Mucosa of descending colon (tissue), 3 donors: Measurements from ENCODE around the gene MINK1. TPM values are rescaled to one million over a fixed set of nuclear protein-coding genes. Genes with fewer than 3 reads are reported as not detected.

Experiments
- ATAC-seq: fragments of 200-7000 bp; cut with Tn5 transposase; one replicate; pipeline ENCODE4 v1.9.1; 2020; ENCODE audit warnings: mild to moderate bottlenecking, moderate library complexity
- DNase-seq, 3 donors: peaks; one replicate each; pipeline ENCODE4 v3.0.0-alpha.2; 2020
- H3K36me3 ChIP-seq: fragments of 200-600 bp; one replicate; pipeline ENCODE4 v1.8.0; 2021; ENCODE audit warnings: low read depth, mild to moderate bottlenecking
- H3K4me1 ChIP-seq: fragments of 200-600 bp; one replicate; pipeline ENCODE4 v1.8.0; 2021; ENCODE audit warnings: low read depth, mild to moderate bottlenecking
- H3K4me3 ChIP-seq: fragments of 200-600 bp; one replicate; pipeline ENCODE4 v1.8.0; 2021; ENCODE audit warnings: mild to moderate bottlenecking
- H3K9me3 ChIP-seq: fragments of 200-600 bp; one replicate; pipeline ENCODE4 v1.8.0; 2021; ENCODE audit warnings: mild to moderate bottlenecking
- intact Hi-C, 2 donors: fragments of 100-400 bp; cut with DNase I in 1 of 2; cut with micrococcal nuclease in 1 of 2; formaldehyde crosslinking; loops; one replicate each; pipeline versions ENCODE4 v1.11.0 to v1.11.1; 2022; cut with DNase I, micrococcal nuclease
- total RNA-seq, 3 donors: library from RNA; stranded (reverse); fragmentation: NEBNext Ultra II Directional in 2 of 3; extraction: Animal tissue kit (Norgen Biotek cat#: 25700) in 2 of 3; gene quantifications; one replicate each; pipeline versions ENCODE4 v1.2.1 to v1.2.4, GENCODE V29; 2021 to 2023
- TF ChIP-seq, protein P1 (sequence below): fragments of 200-600 bp; IDR thresholded peaks from one replicate; pipeline ENCODE4 v1.8.0; 2022; ENCODE audit warnings: antibody characterized with exemption, mild to moderate bottlenecking
- donor health status: DM: no; HTN: no; CAD: no; lungs with moderate emphysema.
- donor health status: DM: no; HTN: no; CAD: no.
- donor health status: DM: no; HTN: yes; CAD: no.

The MINK1 gene
- total RNA-seq, 3 donors from 2014 or later: 140 to 227 (median 170) TPM

GRCh38 chr17:4788159-4788806, 44.9 kb upstream of the MINK1 start:
- peaks cover 36% of the 10 kb centered on the region for H3K4me1 ChIP-seq
- no peak overlapping the region for H3K4me3 ChIP-seq

GRCh38 chr17:4788807-4789700, 44.1 kb upstream of the MINK1 start, which contains the start of gene GLTPD2:
GLTPD2 (plus strand) TSS chr17:4788964; CDS start chr17:4789012, 48 bp downstream.
- intact Hi-C loops: loop anchor here (5.0 to 10.0 kb wide), 3 partner anchors 64 to 98 kb away; no protein-coding TSS in a partner anchor
- peak; percentile 19 to 62 (median 51) for DNase-seq
- TF ChIP-seq, protein P1, sequence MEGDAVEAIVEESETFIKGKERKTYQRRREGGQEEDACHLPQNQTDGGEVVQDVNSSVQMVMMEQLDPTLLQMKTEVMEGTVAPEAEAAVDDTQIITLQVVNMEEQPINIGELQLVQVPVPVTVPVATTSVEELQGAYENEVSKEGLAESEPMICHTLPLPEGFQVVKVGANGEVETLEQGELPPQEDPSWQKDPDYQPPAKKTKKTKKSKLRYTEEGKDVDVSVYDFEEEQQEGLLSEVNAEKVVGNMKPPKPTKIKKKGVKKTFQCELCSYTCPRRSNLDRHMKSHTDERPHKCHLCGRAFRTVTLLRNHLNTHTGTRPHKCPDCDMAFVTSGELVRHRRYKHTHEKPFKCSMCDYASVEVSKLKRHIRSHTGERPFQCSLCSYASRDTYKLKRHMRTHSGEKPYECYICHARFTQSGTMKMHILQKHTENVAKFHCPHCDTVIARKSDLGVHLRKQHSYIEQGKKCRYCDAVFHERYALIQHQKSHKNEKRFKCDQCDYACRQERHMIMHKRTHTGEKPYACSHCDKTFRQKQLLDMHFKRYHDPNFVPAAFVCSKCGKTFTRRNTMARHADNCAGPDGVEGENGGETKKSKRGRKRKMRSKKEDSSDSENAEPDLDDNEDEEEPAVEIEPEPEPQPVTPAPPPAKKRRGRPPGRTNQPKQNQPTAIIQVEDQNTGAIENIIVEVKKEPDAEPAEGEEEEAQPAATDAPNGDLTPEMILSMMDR: no peak
- no peaks in the 10 kb centered on the region for H3K9me3 ChIP-seq
- ATAC-seq: peak; percentile 7
- H3K4me1 ChIP-seq: peaks cover 36% of the 10 kb centered on the region
- no peaks in the 10 kb centered on the region for H3K36me3 ChIP-seq
- H3K4me3 ChIP-seq: peak within 1 kb of the TSS; percentile 29

More at GRCh38 chr17:4788159-4788806, 44.9 kb upstream of the MINK1 start:
- TF ChIP-seq, protein P1: no peak
- no peaks in the 10 kb centered on the region for H3K36me3 ChIP-seq
- ATAC-seq (no peak), DNase-seq (peak in 1 of 3 donors; percentile 44)
- no peaks in the 10 kb centered on the region for H3K9me3 ChIP-seq
- intact Hi-C loops: loop anchor here (5.0 to 10.0 kb wide), 3 partner anchors 63 to 99 kb away; no protein-coding TSS in a partner anchor

DNA sequence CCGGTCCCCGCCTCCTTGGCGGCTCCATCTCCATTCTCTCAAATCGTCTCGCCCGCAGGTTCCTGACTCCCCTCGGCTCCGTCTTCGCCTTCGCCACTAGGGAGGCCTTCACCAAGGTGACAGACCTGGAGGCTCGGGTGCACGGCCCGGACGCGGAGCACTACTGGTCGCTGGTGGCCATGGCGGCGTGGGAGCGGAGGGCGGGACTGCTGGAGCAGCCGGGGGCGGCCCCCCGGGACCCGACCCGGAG, 43.5 kb upstream of the MINK1 start:
- DNase-seq (no peak), ATAC-seq (no peak)
- intact Hi-C loops: loop anchor here (5.0 to 10.0 kb wide), 3 partner anchors 65 to 98 kb away; no protein-coding TSS in a partner anchor
- peak overlapping the region; percentile 29 for H3K4me3 ChIP-seq
- peaks cover 36% of the 10 kb centered on the region for H3K4me1 ChIP-seq
- TF ChIP-seq, protein P1: no peak
- no peaks in the 10 kb centered on the region for H3K36me3 ChIP-seq
- H3K9me3 ChIP-seq: no peaks in the 10 kb centered on the region

GRCh38 chr17:4789951-4790704, 43.0 kb upstream of the MINK1 start:
- no peaks in the 10 kb centered on the region for H3K36me3 ChIP-seq
- ATAC-seq (peak; percentile 94), DNase-seq (peak; percentile 89 to 93 (median 91))
- intact Hi-C loops: loop anchor here (5.0 to 10.0 kb wide), 3 partner anchors 65 to 97 kb away; no protein-coding TSS in a partner anchor
- H3K9me3 ChIP-seq: no peaks in the 10 kb centered on the region
- H3K4me1 ChIP-seq: peaks cover 36% of the 10 kb centered on the region
- H3K4me3 ChIP-seq: peak overlapping the region; percentile 29
- TF ChIP-seq, protein P1: peak; percentile 93

- no peaks in the 10 kb centered on the region for H3K36me3 ChIP-seq
- DNase-seq (no peak), ATAC-seq (no peak)
- no peak overlapping the region for H3K4me3 ChIP-seq
- intact Hi-C loops: no loop called here
- H3K9me3 ChIP-seq: no peaks in the 10 kb centered on the region
- peaks cover 30% of the 10 kb centered on the region for H3K4me1 ChIP-seq
- TF ChIP-seq, protein P1: no peak
Measured at GRCh38 chr17:4790705-4791088, 42.4 kb upstream of the MINK1 start.
